SK-N-SH (cell line): ENCODE results near the gene DENND2C. TPM values are rescaled to one million over a fixed set of nuclear protein-coding genes. Genes with fewer than 3 reads are reported as not detected.

Source experiments
- CTCF ChIA-PET: fragments of 300-600, 350-600 bp; formaldehyde crosslinking; extraction: SDS; loops from one replicate; lab custom pipeline; 2021; lab: Yijun Ruan, JAX
- POLR2A ChIA-PET: fragments of 350-600 bp; sonication (Branson Sonifier 250); formaldehyde crosslinking; extraction: SDS; loops from one replicate; lab custom pipeline; 2020; ENCODE audit warnings: antibody characterized with exemption, inconsistent platforms; lab: Yijun Ruan, JAX
- DNase-seq: peaks from one replicate; pipeline ENCODE4 v3.0.0; 2012
- H2AFZ ChIP-seq: fragments of 200-600 bp; sonication (generic); 2 replicates; pipeline ENCODE4 v1.8.1; 2016; ENCODE audit warnings: antibody characterized with exemption, mild to moderate bottlenecking, low read depth
- H3F3A ChIP-seq: fragments of 200-600 bp; sonication (generic); replicated peaks from 2 replicates; pipeline ENCODE3; 2016; ENCODE audit warnings: antibody characterized with exemption, mild to moderate bottlenecking; ENCODE audit not compliant: insufficient read depth
- H3K27ac ChIP-seq, 2 experiments: fragments of 200-500 bp in 1 of 2; fragments of 200-600 bp in 1 of 2; sonication (Bioruptor generic) in 1 of 2; sonication (generic), shearing (Covaris generic) in 1 of 2; 2 replicates each; pipeline versions ENCODE4 v1.5.1 to v1.6.1; 2014 to 2016; ENCODE audit warnings: low read depth in 2 of 2, inconsistent platforms in 1 of 2, low read length in 1 of 2, mild to moderate bottlenecking in 1 of 2, mixed read lengths in 1 of 2
- H3K27me3 ChIP-seq: fragments of 200-600 bp; sonication (generic), shearing (Covaris generic); 2 replicates; pipeline ENCODE4 v1.6.1; 2016; ENCODE audit warnings: mixed run types; ENCODE audit not compliant: insufficient read depth
- H3K36me3 ChIP-seq, 2 experiments: fragments of 200-500 bp in 1 of 2; fragments of 200-600 bp in 1 of 2; sonication (Bioruptor generic) in 1 of 2; sonication (generic) in 1 of 2; replicated peaks in 1 of 2; 2 replicates each; pipeline versions ENCODE3 to v1.5.1; 2014 to 2016; ENCODE audit warnings: low read length in 1 of 2, mild to moderate bottlenecking in 1 of 2; ENCODE audit not compliant: insufficient read depth in 2 of 2, control insufficient read depth in 1 of 2
- H3K4me1 ChIP-seq, 2 experiments: fragments of 200-500 bp in 1 of 2; fragments of 200-600 bp in 1 of 2; sonication (Bioruptor generic) in 1 of 2; sonication (generic), shearing (Covaris generic) in 1 of 2; 2 replicates each; pipeline versions ENCODE4 v1.5.1 to v1.6.1; 2014 to 2016; ENCODE audit warnings: low read depth in 1 of 2, low read length in 1 of 2, mixed run types in 1 of 2; ENCODE audit not compliant: insufficient read depth in 2 of 2, control insufficient read depth in 1 of 2
- H3K4me2 ChIP-seq: fragments of 200-600 bp; sonication (generic), shearing (Covaris generic); 2 replicates; pipeline ENCODE4 v1.6.1; 2017; ENCODE audit warnings: mixed run types
- H3K4me3 ChIP-seq, 2 experiments: fragments of 200-500 bp in 1 of 2; fragments of 200-600 bp in 1 of 2; sonication (Bioruptor generic) in 1 of 2; sonication (generic), shearing (Covaris generic) in 1 of 2; 2 replicates each; pipeline versions ENCODE4 v1.5.1 to v1.8.1; 2014 to 2016; ENCODE audit warnings: low read depth in 2 of 2, inconsistent platforms in 1 of 2, low read length in 1 of 2, mild to moderate bottlenecking in 1 of 2, mixed read lengths in 1 of 2, moderate library complexity in 1 of 2
- H3K79me2 ChIP-seq: fragments of 200-600 bp; sonication (generic); 2 replicates; pipeline ENCODE4 v1.8.1; 2017; ENCODE audit warnings: mild to moderate bottlenecking; ENCODE audit not compliant: insufficient read depth
- H3K9ac ChIP-seq: fragments of 200-600 bp; sonication (generic); 2 replicates; pipeline ENCODE4 v1.6.1; 2017; ENCODE audit warnings: mixed run types
- H3K9me2 ChIP-seq: fragments of 200-600 bp; sonication (generic); 2 replicates; pipeline ENCODE4 v1.6.1; 2017; ENCODE audit warnings: mixed run types
- H3K9me3 ChIP-seq: fragments of 200-600 bp; sonication (generic); 2 replicates; pipeline ENCODE4 v1.6.1; 2017; ENCODE audit warnings: mixed run types, mild to moderate bottlenecking, moderate library complexity
- H4K20me1 ChIP-seq: fragments of 200-600 bp; sonication (generic); 2 replicates; pipeline ENCODE4 v1.6.1; 2017; ENCODE audit warnings: mild to moderate bottlenecking, mixed run types; ENCODE audit not compliant: insufficient read depth
- GATA2 ChIP-seq: sonication (generic); formaldehyde crosslinking; IDR thresholded peaks from 2 replicates; pipeline ENCODE4 v1.5.0; 2020; ENCODE audit warnings: mild to moderate bottlenecking, missing genetic modification reagents
- POLR2AphosphoS5 ChIP-seq: IDR thresholded peaks from 2 replicates; pipeline ENCODE4 v1.6.1; 2012; ENCODE audit warnings: low read depth, low read length
- RFX5 ChIP-seq: IDR thresholded peaks from 2 replicates; pipeline ENCODE4 v1.6.1; 2012; ENCODE audit warnings: mild to moderate bottlenecking, improper control_type of control experiment, low read length
- YY1 ChIP-seq: IDR thresholded peaks from 2 replicates; pipeline ENCODE4 v1.4.0; 2012; ENCODE audit warnings: low read depth, mild to moderate bottlenecking
- WGBS: methylation state at CpG from one replicate; pipeline ENCODE4 v1.1.6; 2017; ENCODE audit warnings: low lambda C conversion rate; 5-methylcytosine and 5-hydroxymethylcytosine counted together
- polyA plus RNA-seq, 3 experiments: library from polyadenylated mRNA; depleted of rRNA; stranded (reverse); fragments of >200 nt; gene quantifications; 2 replicates each; pipeline ENCODE4 v1.2.3, GENCODE V29; 2012
- TF ChIP-seq, protein P1 (sequence below): fragments of 150-350 bp; IDR thresholded peaks from 2 replicates; pipeline ENCODE4 v1.6.1; 2017; ENCODE audit warnings: antibody characterized with exemption, low read length, low read depth, borderline replicate concordance

The DENND2C gene
- polyA plus RNA-seq, 1 of the 3 experiments (the other 2 are of a cell fraction): 0.03 TPM

DNA sequence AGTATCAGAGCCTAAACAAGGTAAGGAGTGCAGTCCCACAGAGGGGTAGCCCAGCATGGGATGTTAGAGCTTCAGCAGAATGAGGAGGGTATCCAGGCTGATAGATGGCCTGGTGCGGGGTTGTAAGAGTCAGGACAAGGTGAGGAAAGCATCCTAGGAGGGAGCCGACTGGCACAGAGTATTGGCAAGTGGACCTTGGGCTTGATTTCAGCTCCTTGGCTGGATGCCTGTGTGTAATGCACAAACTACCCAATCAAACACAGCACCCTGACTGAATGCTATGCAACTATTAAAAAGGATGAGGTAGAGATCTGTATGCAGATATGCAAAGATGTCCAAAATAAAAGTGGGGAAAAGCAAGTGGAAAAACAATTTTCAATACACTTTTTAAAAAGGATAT is 18.0 kb downstream of the DENND2C start:
- no peaks in the 10 kb centered on the region for H3F3A ChIP-seq
- no peaks in the 10 kb centered on the region for H3K79me2 ChIP-seq
- H3K4me2 ChIP-seq: no peak overlapping the region
- ChIA-PET POLR2A (no interaction called here), CTCF (interaction anchor here (1.5 kb wide), 1 partner anchor 305 kb away, joined by 4 read pairs; no protein-coding TSS in a partner anchor)
- H3K9me3 ChIP-seq: no peaks in the 10 kb centered on the region
- no peak for TF ChIP-seq GATA2 (CRISPR knock-in tag)
- DNase-seq: no peak
- H4K20me1 ChIP-seq: no peaks in the 10 kb centered on the region
- H3K4me1 ChIP-seq: no peaks in the 10 kb centered on the region
- H3K9ac ChIP-seq: no peak overlapping the region
- 7% methylated on average over 2 of the region's 2 CpGs for WGBS
- peaks cover 34% of the 10 kb centered on the region; the same call in 1 of the 2 replicates for H3K27me3 ChIP-seq
- no peaks in the 10 kb centered on the region for H3K9me2 ChIP-seq
- no peak overlapping the region for H3K4me3 ChIP-seq
- H2AFZ ChIP-seq: no peak overlapping the region
- H3K36me3 ChIP-seq: no peaks in the 10 kb centered on the region
- no peak overlapping the region for H3K27ac ChIP-seq

DNA sequence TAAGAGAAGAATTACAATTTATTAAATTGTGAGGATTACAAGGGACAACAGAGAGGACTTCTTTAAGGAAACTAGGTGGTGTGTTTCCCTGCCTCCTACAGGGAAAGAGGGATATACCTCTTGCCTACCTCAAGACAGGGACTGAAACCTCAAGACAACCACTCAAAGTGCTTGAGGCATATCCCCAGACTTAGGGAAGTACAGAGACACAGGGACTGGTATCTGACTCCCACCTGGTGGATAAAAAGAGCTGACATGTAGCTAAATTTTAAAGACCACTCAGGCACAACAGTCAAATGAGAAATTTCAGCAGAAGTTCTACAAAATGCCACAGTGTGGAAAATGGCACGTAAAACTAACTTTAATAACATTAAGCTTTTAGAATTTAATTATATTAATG is 21.3 kb downstream of the DENND2C start:
- Histone ChIP-seq H3K36me3 (no peaks in the 10 kb centered on the region), H3K4me3 (no peak overlapping the region), H3K4me1 (no peaks in the 10 kb centered on the region), H3K9me2 (no peaks in the 10 kb centered on the region), H2AFZ (no peak overlapping the region), H3K9me3 (no peaks in the 10 kb centered on the region), H3K79me2 (no peaks in the 10 kb centered on the region), H3K27me3 (peaks cover 21% of the 10 kb centered on the region; the same call in 1 of the 2 replicates), H3K27ac (no peak overlapping the region), H4K20me1 (no peaks in the 10 kb centered on the region), H3K9ac (no peak overlapping the region), H3K4me2 (no peak overlapping the region), H3F3A (no peaks in the 10 kb centered on the region)
- ChIA-PET POLR2A (no interaction called here), CTCF (no interaction called here)
- no peak for TF ChIP-seq POLR2AphosphoS5
- 9% methylated on average over 1 of the region's 1 CpG for WGBS
- DNase-seq: no peak

GRCh38 chr1:114641377-114641776 is 28.5 kb downstream of the DENND2C start:
- Histone ChIP-seq H3K9ac (no peak overlapping the region), H3K36me3 (no peaks in the 10 kb centered on the region), H3K4me2 (no peak overlapping the region), H3K27me3 (peaks cover 7% of the 10 kb centered on the region; the same call in 1 of the 2 replicates), H3K4me3 (no peak overlapping the region), H4K20me1 (no peaks in the 10 kb centered on the region)
- CTCF ChIA-PET: interaction anchor here (1.2 kb wide), 1 partner anchor 294 kb away, joined by 5 read pairs; no protein-coding TSS in a partner anchor
- DNase-seq: no peak
- TF ChIP-seq RFX5 (no peak), GATA2 (CRISPR knock-in tag) (no peak), YY1 (no peak)
- TF ChIP-seq, protein P1, sequence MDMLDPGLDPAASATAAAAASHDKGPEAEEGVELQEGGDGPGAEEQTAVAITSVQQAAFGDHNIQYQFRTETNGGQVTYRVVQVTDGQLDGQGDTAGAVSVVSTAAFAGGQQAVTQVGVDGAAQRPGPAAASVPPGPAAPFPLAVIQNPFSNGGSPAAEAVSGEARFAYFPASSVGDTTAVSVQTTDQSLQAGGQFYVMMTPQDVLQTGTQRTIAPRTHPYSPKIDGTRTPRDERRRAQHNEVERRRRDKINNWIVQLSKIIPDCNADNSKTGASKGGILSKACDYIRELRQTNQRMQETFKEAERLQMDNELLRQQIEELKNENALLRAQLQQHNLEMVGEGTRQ: no peak
- TF ChIP-seq, all 33 proteins: peak for 0
- no peaks in the 10 kb centered on the region for H3K9me3 ChIP-seq
- WGBS: 20% methylated on average over 2 of the region's 2 CpGs
- H3K9me2 ChIP-seq: no peaks in the 10 kb centered on the region
- no peak overlapping the region for H3K27ac ChIP-seq
- H3K79me2 ChIP-seq: no peaks in the 10 kb centered on the region
- H3K4me1 ChIP-seq: no peaks in the 10 kb centered on the region
- POLR2A ChIA-PET: no interaction called here
- H3F3A ChIP-seq: no peaks in the 10 kb centered on the region
- H2AFZ ChIP-seq: no peak overlapping the region
